A549 (cell line): Measurements from ENCODE around the gene KLHL6. TPM values are rescaled to one million over a fixed set of nuclear protein-coding genes. Genes with fewer than 3 reads are reported as not detected.
"Not testable (repeated sequence)": the region's sequence is repeated elsewhere in the genome, so short reads cannot be mapped to it uniquely, and the experiment has no call there.

Experiments
- ATAC-seq, 2 experiments: fragments of 200-7000 bp in 1 of 2; fragments of >200 bp in 1 of 2; cut with Nextera tagmentation in 1 of 2; cut with Tn5 transposase in 1 of 2; 3 replicates each; pipeline versions ENCODE4 v1.8.0 to v1.9.1; 2018 to 2020; ENCODE audit warnings: mild to moderate bottlenecking in 1 of 2, moderate library complexity in 1 of 2
- CTCF ChIA-PET: fragments of 300-600 bp; sonication (Branson Sonifier 250); formaldehyde crosslinking; extraction: SDS; loops from one replicate; lab custom pipeline; 2021; ENCODE audit warnings: antibody characterized with exemption, inconsistent platforms; lab: Yijun Ruan, JAX
- POLR2A ChIA-PET: fragments of 350-600 bp; formaldehyde crosslinking; extraction: SDS; loops from one replicate; lab custom pipeline; 2021; ENCODE audit warnings: antibody characterized with exemption, inconsistent platforms; lab: Yijun Ruan, JAX
- DNase-seq, 2 experiments: peaks; one replicate each; pipeline versions ENCODE4 v3.0.0 to v3.0.0-alpha.2; 2011 to 2016; ENCODE audit warnings: low read depth in 1 of 2, low spot score in 1 of 2
- FAIRE-seq: peaks from 2 replicates; lab custom pipeline; 2011; peaks lifted over from hg19 to GRCh38; lab: Jason Lieb, UNC
- H3K27ac ChIP-seq, 2 experiments: fragments of >200 bp; sonication (Bioruptor Twin); formaldehyde crosslinking; 3 replicates each; pipeline ENCODE4 v1.5.1; 2016 to 2017
- H3K4me1 ChIP-seq: fragments of >200 bp; sonication (Bioruptor Twin); formaldehyde crosslinking; 3 replicates; pipeline ENCODE4 v1.6.1; 2016
- H3K4me2 ChIP-seq: fragments of >200 bp; sonication (Bioruptor Twin); formaldehyde crosslinking; 3 replicates; pipeline ENCODE4 v1.6.1; 2016
- H3K4me3 ChIP-seq: fragments of >200 bp; sonication (Bioruptor Twin); formaldehyde crosslinking; 3 replicates; pipeline ENCODE4 v1.5.1; 2016
- H3K9me3 ChIP-seq: fragments of >200 bp; sonication (Bioruptor Twin); formaldehyde crosslinking; 3 replicates; pipeline ENCODE4 v1.6.1; 2016
- ATOH8 ChIP-seq: fragments of 250-450 bp; sonication (Bioruptor Pico); IDR thresholded peaks from 2 replicates; pipeline ENCODE4 v1.5.0; 2020; ENCODE audit warnings: low read depth, mild to moderate bottlenecking, moderate library complexity
- CHD4 ChIP-seq: fragments of 200-600 bp; sonication (generic); IDR thresholded peaks from 2 replicates; pipeline ENCODE4 v1.6.1; 2016; ENCODE audit warnings: antibody characterized with exemption, mild to moderate bottlenecking, borderline replicate concordance
- CTCF ChIP-seq: fragments of >200 bp; sonication (Bioruptor Twin); formaldehyde crosslinking; IDR thresholded peaks from 3 replicates; pipeline ENCODE4 v1.5.1; 2016
- EHF ChIP-seq: fragments of 250-450 bp; sonication (Bioruptor Pico); IDR thresholded peaks from 2 replicates; pipeline ENCODE4 v1.5.0; 2020; ENCODE audit warnings: mild to moderate bottlenecking
- ELK1 ChIP-seq: fragments of 150-350 bp; IDR thresholded peaks from 2 replicates; pipeline ENCODE4 v1.6.1; 2014; ENCODE audit warnings: low read depth, mild to moderate bottlenecking, low read length
- GATA3 ChIP-seq: IDR thresholded peaks from 2 replicates; pipeline ENCODE4 v1.6.1; 2012; ENCODE audit warnings: borderline replicate concordance
- HDAC2 ChIP-seq: fragments of 200-600 bp; sonication (generic); IDR thresholded peaks from 2 replicates; pipeline ENCODE4 v1.6.1; 2016
- HES2 ChIP-seq: fragments of >200 bp; sonication (Bioruptor Twin); formaldehyde crosslinking; IDR thresholded peaks from 2 replicates; pipeline ENCODE4 v1.6.1; 2016
- HEYL ChIP-seq: fragments of 250-450 bp; sonication (Bioruptor Pico); IDR thresholded peaks from 2 replicates; pipeline ENCODE4 v1.8.0; 2021; ENCODE audit warnings: mild to moderate bottlenecking, moderate library complexity
- HOXA7 ChIP-seq: fragments of 250-450 bp; sonication (Bioruptor Pico); IDR thresholded peaks from 2 replicates; pipeline ENCODE4 v1.5.0; 2020; ENCODE audit warnings: mild to moderate bottlenecking, moderate library complexity
- HOXB13 ChIP-seq: fragments of 250-450 bp; sonication (Bioruptor Pico); IDR thresholded peaks from 2 replicates; pipeline ENCODE4 v1.5.0; 2020; ENCODE audit warnings: low read depth, mild to moderate bottlenecking, moderate library complexity
- JUN ChIP-seq, 2 experiments: fragments of >200 bp; sonication (Bioruptor Twin); formaldehyde crosslinking; IDR thresholded peaks; 2 replicates in 1 of 2; 3 replicates in 1 of 2; pipeline ENCODE4 v1.6.1; 2016 to 2017
- JUNB ChIP-seq: fragments of >200 bp; sonication (Bioruptor Twin); formaldehyde crosslinking; IDR thresholded peaks from 2 replicates; pipeline ENCODE4 v1.6.1; 2016
- MAX ChIP-seq: IDR thresholded peaks from 2 replicates; pipeline ENCODE4 v1.6.1; 2012
- MYC ChIP-seq: IDR thresholded peaks from 2 replicates; pipeline ENCODE4 v1.6.1; 2012; ENCODE audit warnings: mild to moderate bottlenecking, inconsistent platforms, low read length, improper control_type of control experiment, borderline replicate concordance
- NPAS2 ChIP-seq: fragments of 250-450 bp; sonication (Bioruptor Pico); IDR thresholded peaks from 2 replicates; pipeline ENCODE4 v1.8.0; 2022; ENCODE audit warnings: mild to moderate bottlenecking, moderate library complexity, borderline replicate concordance
- NR3C1 ChIP-seq: fragments of >200 bp; sonication (Bioruptor Twin); formaldehyde crosslinking; IDR thresholded peaks from 3 replicates; pipeline ENCODE4 v1.6.1; 2017
- POLR2A ChIP-seq: IDR thresholded peaks from 2 replicates; pipeline ENCODE4 v1.6.1; 2012; ENCODE audit warnings: mild to moderate bottlenecking, low read length
- SMC3 ChIP-seq: fragments of >200 bp; sonication (Bioruptor Twin); formaldehyde crosslinking; IDR thresholded peaks from 3 replicates; pipeline ENCODE4 v1.6.1; 2018; ENCODE audit warnings: inconsistent platforms
- TP53 ChIP-seq: fragments of 250-450 bp; sonication (Bioruptor Pico); IDR thresholded peaks from 2 replicates; pipeline ENCODE4 v1.5.0; 2021; ENCODE audit warnings: mild to moderate bottlenecking, moderate library complexity
- USF2 ChIP-seq: fragments of 450-650 bp; IDR thresholded peaks from 2 replicates; pipeline ENCODE4 v1.6.1; 2014; ENCODE audit warnings: antibody characterized with exemption
- WGBS: methylation state at CpG from one replicate; pipeline ENCODE4 v1.1.6; 2017; ENCODE audit errors: missing lambda C conversion rate; 5-methylcytosine and 5-hydroxymethylcytosine counted together
- polyA plus RNA-seq, 4 experiments: library from polyadenylated mRNA; depleted of rRNA in 3 of 4; stranded (reverse); fragments of >200 nt; fragmentation: RNase III in 1 of 4; extraction: RNeasy Plus Mini Kit Qiagen cat#74134 plus additional on column Dnase treatment in 1 of 4; gene quantifications; 2 replicates in 3 of 4; 3 replicates in 1 of 4; pipeline ENCODE4 v1.2.3, GENCODE V29; 2011 to 2017

The KLHL6 gene
- polyA plus RNA-seq, 2 of the 4 experiments (the other 2 are of a cell fraction), result not detected

GRCh38 chr3:183442994-183443393 is 112.5 kb downstream of the KLHL6 start:
- POLR2A ChIA-PET, result no interaction called here
- TF ChIP-seq HDAC2 (no peak), JUNB (no peak), CTCF (no peak)
- WGBS, result 31% methylated on average over 1 of the region's 1 CpG

GRCh38 chr3:183440521-183440920 is 115.0 kb downstream of the KLHL6 start:
- H3K9me3 ChIP-seq, result peaks cover 22% of the 10 kb centered on the region
- CTCF ChIA-PET, result interaction anchor here (0.6 to 1.3 kb wide), 3 partner anchors 12 to 429 kb away, joined by 3 read pairs; partner anchors contain the start of gene MCF2L2
- H3K4me3 ChIP-seq, POLR2A ChIA-PET, H3K4me2 ChIP-seq, H3K27ac ChIP-seq, FAIRE-seq, H3K4me1 ChIP-seq, ATAC-seq, DNase-seq: not testable (repeated sequence)
- WGBS, result 75% methylated on average over 3 of the region's 3 CpGs

More at GRCh38 chr3:183442994-183443393, 112.5 kb downstream of the KLHL6 start:
- Histone ChIP-seq H3K4me3 (no peak overlapping the region), H3K4me2 (no peak overlapping the region), H3K9me3 (peaks cover 22% of the 10 kb centered on the region), H3K27ac (no peak overlapping the region), H3K4me1 (peaks cover 3% of the 10 kb centered on the region; the same call in 1 of the 3 replicates)
- DNase-seq (no peak), FAIRE-seq (no peak), ATAC-seq (no peak)
- CTCF ChIA-PET, result no interaction called here

GRCh38 chr3:183439515-183439914 is 116.0 kb downstream of the KLHL6 start:
- Histone ChIP-seq H3K4me3 (no peak overlapping the region), H3K27ac (no peak overlapping the region), H3K4me2 (no peak overlapping the region), H3K9me3 (peaks cover 20% of the 10 kb centered on the region), H3K4me1 (no peaks in the 10 kb centered on the region)
- POLR2A ChIA-PET, result no interaction called here
- FAIRE-seq, result no peak
- TF ChIP-seq ATOH8 (CRISPR knock-in tag), result no peak
- WGBS, result 61% methylated on average over 3 of the region's 3 CpGs
- no peak for DNase-seq
- CTCF ChIA-PET, result no interaction called here
- ATAC-seq, result no peak

GRCh38 chr3:183438735-183439134 is 116.8 kb downstream of the KLHL6 start:
- FAIRE-seq, result no peak

More at GRCh38 chr3:183438735-183439134, 116.8 kb downstream of the KLHL6 start:
- Histone ChIP-seq H3K4me3 (no peak overlapping the region), H3K27ac (no peak overlapping the region), H3K4me2 (no peak overlapping the region), H3K9me3 (peaks cover 12% of the 10 kb centered on the region), H3K4me1 (no peaks in the 10 kb centered on the region)
- ChIA-PET POLR2A (interaction anchor here (1.5 kb wide), 1 partner anchor 9 kb away, joined by 3 read pairs; no protein-coding TSS in a partner anchor), CTCF (no interaction called here)
- WGBS, result 60% methylated on average over 1 of the region's 1 CpG
- ATAC-seq (no peak), DNase-seq (no peak)
- TF ChIP-seq POLR2A (no peak), HES2 (no peak), MYC (no peak), CHD4 (no peak), ELK1 (no peak), HOXB13 (no peak), JUN (IDR thresholded peaks at IDR 0.05) (no peak), MAX (no peak), HEYL (no peak), EHF (CRISPR knock-in tag) (no peak), NR3C1 (no peak), TP53 (CRISPR knock-in tag) (no peak), USF2 (no peak), HOXA7 (CRISPR knock-in tag) (no peak), GATA3 (no peak), SMC3 (no peak), HDAC2 (no peak), NPAS2 (CRISPR knock-in tag) (no peak)
